GM18505 (cell line): ENCODE results near the gene PIP5K1A.
"Not testable (repeated sequence)": the region's sequence is repeated elsewhere in the genome, so short reads cannot be mapped to it uniquely, and the experiment has no call there.

Source experiments
- ATAC-seq: cut with Tn5 transposase; IDR thresholded peaks from one replicate; pipeline ENCODE4 v1.9.1; 2021; ENCODE audit not compliant: unreplicated experiment
- POLR2A ChIP-seq: IDR thresholded peaks from 4 replicates; pipeline ENCODE4 v1.6.1; 2011; ENCODE audit warnings: borderline replicate concordance; ENCODE audit not compliant: insufficient read depth, insufficient read length; ENCODE audit errors: extremely low read depth

PIP5K1A gene

DNA sequence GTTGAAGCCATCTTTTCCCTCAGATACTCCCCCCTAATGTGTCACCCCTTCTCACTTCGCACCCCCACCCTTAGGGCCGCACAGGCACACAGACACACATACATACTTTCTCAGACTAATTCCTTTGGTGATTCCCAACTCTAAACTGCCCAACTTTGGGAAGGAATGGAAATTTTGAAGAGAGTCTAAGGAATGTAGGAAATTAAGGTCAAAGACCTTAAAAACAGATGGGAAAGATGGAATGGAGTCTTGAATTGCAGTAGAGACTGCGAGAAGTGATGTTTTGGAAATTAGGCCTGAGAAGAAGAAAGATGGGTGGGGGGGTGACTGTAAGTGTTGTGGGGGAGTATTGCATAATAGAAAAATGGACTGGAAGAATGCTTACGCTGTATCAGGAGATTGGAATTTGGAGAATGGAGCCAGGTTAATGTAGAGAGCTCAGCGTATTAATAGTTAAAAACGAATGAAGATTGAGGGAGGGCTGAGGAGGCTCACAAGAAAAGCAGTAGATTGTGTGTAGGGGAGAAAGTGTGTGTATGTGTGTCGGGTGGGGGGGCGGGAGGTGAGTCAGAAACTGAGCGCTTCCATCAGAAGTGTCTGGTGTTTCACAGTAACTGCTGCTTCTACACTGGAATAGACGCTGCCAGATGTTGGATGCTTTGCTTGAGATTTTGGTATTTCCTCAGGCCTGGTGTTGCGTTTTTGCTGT, 1.7 kb downstream of the PIP5K1A start:
- TF ChIP-seq POLR2A = no peak
- no peak for ATAC-seq

DNA sequence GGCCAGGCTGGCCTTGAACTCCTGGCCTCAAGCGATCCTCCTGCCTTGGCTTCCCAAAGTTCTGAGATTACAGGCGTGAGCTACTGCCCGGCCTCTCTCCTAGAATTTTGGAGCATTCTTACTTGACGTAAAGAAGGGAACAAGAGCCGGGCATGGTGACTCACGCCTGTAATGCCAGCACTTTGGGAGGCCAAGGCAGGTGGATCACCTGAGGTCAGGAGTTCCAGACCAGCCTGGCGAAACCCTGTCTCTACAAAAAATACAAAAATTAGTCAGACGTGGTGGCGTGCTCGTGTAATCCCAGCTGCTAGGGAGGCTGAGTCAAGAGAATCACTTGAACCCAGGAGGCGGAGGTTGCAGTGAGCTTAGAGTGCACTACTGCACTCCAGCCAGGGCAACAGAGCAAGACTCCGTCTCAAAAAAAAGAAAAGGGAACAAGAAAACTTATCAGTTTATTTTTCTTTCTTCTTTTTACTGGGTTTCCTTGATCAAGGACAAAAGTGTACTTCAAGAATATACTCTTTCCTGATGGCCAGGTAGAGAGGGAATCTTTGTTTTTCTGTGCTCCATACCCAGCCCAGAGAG, 7.1 kb downstream of the PIP5K1A start:
- not testable (repeated sequence) for ATAC-seq

DNA sequence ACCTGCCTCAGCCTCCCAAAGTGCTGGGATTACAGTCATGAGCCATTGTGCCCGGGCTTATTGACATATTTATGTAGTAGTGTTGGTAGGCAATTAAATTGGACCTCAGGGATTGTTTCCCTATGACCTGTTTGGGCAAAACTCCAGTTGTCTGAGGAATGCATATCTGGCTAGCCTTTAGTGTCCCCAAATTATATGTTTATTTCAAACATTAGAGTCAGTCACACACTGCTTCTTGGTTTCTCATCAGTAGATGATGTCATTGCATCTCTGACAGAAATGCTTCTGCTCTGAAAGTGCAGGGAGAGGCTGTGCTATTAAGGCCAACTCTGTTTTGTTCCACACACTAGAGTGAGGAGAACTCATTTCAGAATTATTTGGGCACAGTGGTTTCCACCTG, 12.5 kb downstream of the PIP5K1A start:
- no peak for ATAC-seq
- no peak for TF ChIP-seq POLR2A

DNA sequence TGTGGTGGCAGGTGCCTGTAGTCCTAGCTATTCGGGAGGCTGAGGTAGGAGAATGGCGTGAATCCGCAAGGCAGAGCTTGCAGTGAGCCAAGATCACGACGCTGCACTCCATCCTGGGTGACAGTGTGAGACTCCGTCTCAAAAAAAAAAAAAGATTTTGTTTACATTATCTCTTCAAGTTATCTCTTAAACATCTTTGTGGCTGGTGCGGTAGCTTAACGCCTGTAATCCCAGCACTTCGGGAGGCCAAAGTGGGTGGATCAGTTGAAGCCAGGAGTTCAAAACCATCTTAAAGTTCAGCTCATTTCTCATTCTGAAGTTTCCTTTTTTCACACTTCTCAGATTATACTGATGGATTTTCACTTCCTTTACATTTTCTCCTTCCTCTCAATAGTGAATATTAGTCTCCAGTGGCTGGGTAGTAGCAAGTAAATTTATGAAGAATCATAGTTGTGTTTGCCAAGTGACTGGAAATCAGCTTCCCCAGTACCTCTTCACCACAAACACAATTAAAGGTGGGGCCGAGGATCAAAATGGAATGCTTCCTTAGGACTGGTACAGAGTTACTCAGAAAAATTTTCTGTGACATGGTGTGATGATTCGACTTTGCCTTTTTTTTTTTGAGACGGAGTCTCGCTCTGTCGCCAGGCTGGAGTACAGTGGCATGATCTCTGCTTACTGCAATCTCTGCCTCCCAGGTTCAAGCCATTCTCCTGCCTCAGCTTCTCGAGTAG, 13.8 kb downstream of the PIP5K1A start:
- no peak for TF ChIP-seq POLR2A
- no peak for ATAC-seq

DNA sequence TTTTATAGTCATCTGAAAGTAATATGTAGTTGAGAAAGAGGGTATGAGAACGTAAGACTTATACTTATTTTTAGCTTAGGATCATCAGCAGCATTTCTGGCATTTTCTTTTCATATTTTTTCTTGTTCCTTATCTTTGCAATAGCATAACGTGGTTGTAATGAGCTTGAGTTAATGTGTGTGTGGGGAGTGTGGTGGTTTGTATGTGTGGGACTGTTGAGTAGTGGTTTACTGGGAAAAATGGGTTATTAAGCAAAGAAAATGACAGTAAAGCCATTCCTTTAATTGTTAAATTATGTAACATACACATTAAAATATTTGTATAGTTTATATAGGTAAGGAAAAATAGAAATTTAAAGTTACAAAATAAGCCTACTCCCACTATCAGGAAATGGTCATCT, 15.2 kb downstream of the PIP5K1A start:
- no peak for TF ChIP-seq POLR2A
- ATAC-seq = no peak

DNA sequence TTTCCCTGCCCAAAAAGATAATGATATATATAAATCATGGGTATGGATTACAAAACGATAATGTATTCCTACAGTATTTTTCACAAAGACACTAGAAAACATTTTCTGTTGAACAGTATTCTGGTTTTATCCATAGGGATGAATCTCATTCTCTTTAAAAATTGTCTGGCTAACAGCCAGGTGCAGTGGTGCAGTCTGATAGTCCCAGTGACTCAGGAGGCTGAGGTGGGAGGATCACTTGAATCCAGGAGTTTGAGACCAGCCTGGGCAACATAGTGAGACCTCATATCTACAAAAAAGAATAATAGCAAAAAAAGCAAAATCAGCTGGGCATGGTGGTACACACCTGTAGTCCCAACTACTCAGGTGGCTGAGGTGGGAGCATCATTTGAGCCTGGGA, 23.3 kb downstream of the PIP5K1A start:
- TF ChIP-seq POLR2A = no peak
- ATAC-seq = no peak

DNA sequence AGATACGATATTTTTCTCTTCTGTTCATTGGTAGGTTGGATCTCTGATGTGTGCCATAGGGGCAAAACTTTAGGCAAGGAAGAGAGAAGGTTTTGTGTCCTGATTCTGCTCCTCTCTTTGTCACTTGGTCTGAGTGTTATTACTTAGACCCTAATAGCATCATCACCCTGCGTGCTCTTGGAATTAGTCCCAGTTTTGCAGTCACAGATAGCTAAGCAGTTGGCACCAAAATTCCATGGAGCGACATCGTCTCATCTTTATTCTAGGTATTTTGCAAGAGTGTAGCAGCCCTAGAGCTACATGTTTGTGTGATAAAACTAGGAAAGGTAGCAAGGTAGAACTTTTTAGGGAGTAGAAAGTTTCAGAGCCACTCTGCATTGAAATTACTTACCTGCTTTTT, 23.8 kb downstream of the PIP5K1A start:
- no peak for TF ChIP-seq POLR2A
- ATAC-seq = no peak

DNA sequence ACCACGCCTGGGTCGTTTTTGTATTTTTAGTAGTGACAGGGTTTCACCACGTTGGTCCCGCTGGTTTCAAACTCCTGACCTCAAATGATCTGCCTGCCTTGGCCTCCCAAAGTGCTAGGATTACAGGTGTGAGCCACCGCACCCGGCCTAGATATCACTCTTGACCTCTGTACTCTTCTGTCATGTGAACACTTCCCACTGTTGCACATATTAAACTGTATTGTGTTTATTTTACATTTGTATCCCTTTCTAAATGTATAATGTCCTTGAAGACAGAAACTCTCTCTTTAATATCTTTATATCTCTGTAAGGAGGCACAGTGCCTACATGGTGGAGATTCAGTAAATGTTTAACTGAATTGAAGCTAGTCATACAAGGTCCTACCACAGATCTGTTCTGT, 36.9 kb downstream of the PIP5K1A start:
- no peak for TF ChIP-seq POLR2A
- no peak for ATAC-seq

DNA sequence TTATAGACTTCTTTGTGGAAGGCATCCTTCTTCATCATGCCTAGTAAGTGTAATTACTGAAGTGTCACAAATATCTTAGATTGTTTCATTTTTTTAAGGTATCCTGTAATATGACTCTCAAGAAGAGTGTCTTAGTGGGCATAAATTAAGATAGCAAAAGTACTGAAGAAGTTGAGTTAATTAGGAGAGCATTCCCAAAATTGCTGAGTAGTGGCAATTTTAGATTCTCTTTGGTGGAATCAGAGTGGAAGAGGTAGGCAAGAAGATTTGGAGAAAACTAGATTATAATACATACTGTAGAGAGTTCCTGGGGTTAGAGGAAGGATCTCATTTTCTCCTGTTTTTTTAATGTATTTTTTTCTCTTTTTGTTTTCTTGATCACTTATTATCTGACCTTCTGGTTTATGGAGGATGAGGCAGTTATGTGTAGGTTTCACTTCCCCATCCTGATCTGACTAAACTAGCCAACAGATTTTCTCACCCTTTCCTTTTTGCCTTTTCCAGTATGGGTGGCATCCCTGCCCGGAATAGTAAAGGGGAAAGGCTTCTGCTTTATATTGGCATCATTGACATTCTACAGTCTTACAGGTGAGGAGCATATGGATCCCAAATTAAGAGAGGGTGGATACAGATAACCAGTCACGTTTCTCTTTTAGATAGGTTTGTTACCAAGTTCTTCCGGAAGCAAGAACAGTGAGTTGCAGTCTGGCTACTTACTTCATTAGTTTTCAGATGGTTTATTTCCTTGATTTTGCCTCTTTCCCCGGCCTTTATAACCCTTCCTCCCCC, 39.5 kb downstream of the PIP5K1A start:
- no peak for TF ChIP-seq POLR2A
- ATAC-seq = no peak

DNA sequence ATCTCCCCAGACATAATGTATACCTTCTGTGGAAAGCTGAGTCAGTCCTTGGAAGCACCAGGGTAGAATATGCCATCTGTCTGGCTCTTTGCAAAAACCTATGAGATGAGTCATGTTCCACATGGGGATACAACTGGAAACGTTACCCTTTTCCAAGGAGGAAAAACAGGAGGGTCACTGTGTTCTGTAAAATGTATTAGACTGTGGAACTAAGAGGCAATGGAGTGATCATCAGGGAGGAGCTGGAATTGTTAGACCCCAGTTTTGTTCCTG, 40.1 kb downstream of the PIP5K1A start:
- no peak for TF ChIP-seq POLR2A
- no peak for ATAC-seq

DNA sequence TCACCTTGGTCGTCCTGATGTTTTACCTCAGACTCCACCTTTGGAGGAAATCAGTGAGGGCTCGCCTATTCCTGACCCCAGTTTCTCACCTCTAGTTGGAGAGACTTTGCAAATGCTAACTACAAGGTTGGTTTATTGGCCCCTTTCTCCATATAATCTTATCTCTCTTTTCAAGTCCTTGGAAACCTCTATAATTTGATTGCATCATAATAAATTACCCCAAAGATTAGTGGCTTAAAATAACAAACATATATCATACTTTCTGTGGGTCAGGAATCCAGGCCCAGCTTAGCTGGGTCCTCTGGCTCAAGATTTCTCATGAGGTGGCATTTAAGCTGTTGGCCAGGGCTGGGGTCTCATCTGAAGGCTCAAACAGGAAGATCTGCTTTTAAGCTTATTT, 44.1 kb downstream of the PIP5K1A start:
- ATAC-seq = no peak
- no peak for TF ChIP-seq POLR2A

DNA sequence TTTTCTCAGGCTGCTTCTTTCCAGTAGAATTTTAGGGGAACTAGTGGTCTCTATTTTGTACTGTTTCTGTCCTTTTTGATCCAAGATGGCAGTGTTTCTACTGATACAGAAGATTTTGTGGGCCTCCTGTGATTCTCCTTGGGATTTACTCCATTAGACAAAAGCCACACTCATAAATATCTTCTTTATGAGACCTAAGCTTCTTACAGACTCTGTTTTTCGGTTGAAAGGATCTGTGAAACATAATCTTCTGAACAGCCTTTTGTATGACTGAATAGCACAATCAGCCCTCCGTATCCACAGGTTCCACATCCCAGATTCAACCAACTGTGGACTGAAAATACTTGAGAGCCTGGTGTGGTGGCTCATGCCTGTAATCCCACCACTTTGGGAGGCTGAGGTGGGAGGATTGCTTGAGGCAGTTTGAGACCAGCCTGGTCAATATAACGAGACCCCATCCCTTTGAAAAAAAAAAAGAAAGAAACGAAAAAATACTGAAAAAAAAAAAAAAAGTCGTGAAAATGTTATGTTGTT, 45.4 kb downstream of the PIP5K1A start:
- TF ChIP-seq POLR2A = no peak
- ATAC-seq = no peak

DNA sequence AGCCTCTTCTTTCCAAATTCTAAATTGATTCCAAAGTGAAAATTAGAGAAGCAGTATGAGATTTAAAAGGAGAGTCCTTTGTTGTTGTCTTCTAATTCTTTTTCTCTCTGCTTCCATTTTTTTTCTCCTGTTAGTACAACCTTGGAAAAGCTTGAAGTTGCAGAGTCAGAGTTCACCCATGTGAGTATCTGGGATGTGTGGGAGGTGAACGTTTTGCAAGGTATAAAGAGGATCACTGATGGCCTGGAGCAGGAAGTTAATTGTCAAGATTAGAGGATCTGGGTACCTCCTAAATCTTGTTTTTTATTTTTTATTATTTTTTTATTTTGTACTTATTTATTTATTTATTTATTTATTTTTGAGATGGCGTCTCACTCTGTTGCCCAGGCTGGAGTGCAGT, 48.4 kb downstream of the PIP5K1A start:
- no peak for TF ChIP-seq POLR2A
- ATAC-seq = no peak
